Tibial nerve (tissue), 4 donors: ENCODE measurements around the gene KCNN1. TPM values are rescaled to one million over a fixed set of nuclear protein-coding genes. Genes with fewer than 3 reads are reported as not detected.
"Not testable (repeated sequence)": the region's sequence is repeated elsewhere in the genome, so short reads cannot be mapped to it uniquely, and the experiment has no call there.

Experiments
- DNase-seq, 2 donors: peaks; one replicate each; pipeline ENCODE4 v3.0.0-alpha.2; 2019; ENCODE audit warnings: low spot score in 2 of 2
- H3K27ac ChIP-seq, 4 donors: fragments of 200-600 bp; sonication (generic) in 3 of 4; one replicate each; pipeline ENCODE4 v1.5.1; 2017 to 2019; ENCODE audit warnings: mild to moderate bottlenecking in 1 of 4
- H3K27me3 ChIP-seq, 2 donors: fragments of 200-600 bp; sonication (generic) in 1 of 2; one replicate each; pipeline versions ENCODE4 v1.5.1 to v1.6.0; 2017 to 2019
- H3K36me3 ChIP-seq, 3 donors: fragments of 200-600 bp; sonication (generic); one replicate each; pipeline ENCODE4 v1.5.1; 2018 to 2019
- H3K4me1 ChIP-seq, 4 donors: fragments of 200-600 bp; sonication (generic) in 3 of 4; one replicate each; pipeline ENCODE4 v1.5.1; 2017 to 2019
- H3K4me3 ChIP-seq, 4 donors: fragments of 200-600 bp; sonication (generic) in 3 of 4; one replicate each; pipeline ENCODE4 v1.5.1; 2017 to 2019; ENCODE audit warnings: mild to moderate bottlenecking in 1 of 4, moderate library complexity in 1 of 4
- H3K9me3 ChIP-seq, 4 donors: fragments of 200-600 bp; sonication (generic) in 3 of 4; one replicate each; pipeline ENCODE4 v1.5.1; 2017 to 2019
- CTCF ChIP-seq, 5 experiments: fragments of 200-600 bp in 3 of 5; fragments of 450-650 bp in 2 of 5; sonication (generic) in 3 of 5; IDR thresholded peaks; one replicate each; pipeline ENCODE4 v1.5.1; 2016 to 2019; ENCODE audit warnings: antibody characterized with exemption in 5 of 5, mild to moderate bottlenecking in 3 of 5, moderate library complexity in 2 of 5
- EP300 ChIP-seq, 2 donors: sonication (generic); formaldehyde crosslinking; IDR thresholded peaks; one replicate each; pipeline ENCODE4 v1.6.1; 2017; ENCODE audit warnings: antibody characterized with exemption in 2 of 2, mild to moderate bottlenecking in 1 of 2
- POLR2A ChIP-seq, 2 donors: fragments of 450-650 bp; IDR thresholded peaks; one replicate each; pipeline ENCODE4 v1.6.1; 2017; ENCODE audit warnings: antibody characterized with exemption in 2 of 2, mild to moderate bottlenecking in 2 of 2, moderate library complexity in 2 of 2
- WGBS, 2 donors: methylation state at CpG; one replicate each; pipeline ENCODE4 v1.1.5; 2018; 5-methylcytosine and 5-hydroxymethylcytosine counted together
- total RNA-seq, 4 donors: library from RNA; depleted of rRNA; stranded (reverse); fragments of >200 nt; gene quantifications; one replicate each; pipeline ENCODE4 v1.1.0, GENCODE V29; 2016

The KCNN1 gene
- total RNA-seq, 4 donors from 2014 or later = under 0.01 TPM; not detected in 3

- H3K36me3 ChIP-seq = no peaks in the 10 kb centered on the region
- peak overlapping the region; percentile 56 to 69 (median 61) for H3K4me3 ChIP-seq
- TF ChIP-seq CTCF (IDR thresholded peaks at IDR 0.05) (peak in 2 of 5 experiments; percentile 31 to 37), EP300 (IDR thresholded peaks at IDR 0.05) (peak; percentile 21 to 85), POLR2A (IDR thresholded peaks at IDR 0.05) (peak; percentile 37 to 84)
- no peaks in the 10 kb centered on the region for H3K27me3 ChIP-seq
- DNase-seq = peak; percentile 84 to 85
- no peaks in the 10 kb centered on the region for H3K9me3 ChIP-seq
- H3K27ac ChIP-seq = peak overlapping the region; percentile 83 to 96 (median 93)
- H3K4me1 ChIP-seq = peaks cover 0 to 24% (median 4%) of the 10 kb centered on the region in 4 donors
- 0 to 1% methylated on average over 31 to 57 of the region's 105 CpGs for WGBS, 2 donors
Measured at GRCh38 chr19:18000915-18001776, 34.2 kb downstream of the KCNN1 start.

- TF ChIP-seq EP300 (IDR thresholded peaks at IDR 0.05) = no peak
- TF ChIP-seq POLR2A (IDR thresholded peaks at IDR 0.05) = no peak
- TF ChIP-seq CTCF (IDR thresholded peaks at IDR 0.05) = no peak
- H3K4me3 ChIP-seq = peak overlapping the region; percentile 56 to 69 (median 61)
- H3K4me1 ChIP-seq = peaks cover 0 to 28% (median 6%) of the 10 kb centered on the region in 4 donors
- peak overlapping the region; percentile 83 to 96 (median 93) for H3K27ac ChIP-seq
- no peaks in the 10 kb centered on the region for H3K27me3 ChIP-seq
- 33 to 42% methylated on average over 11 to 13 of the region's 15 CpGs for WGBS, 2 donors
- DNase-seq = no peak
- H3K9me3 ChIP-seq = no peaks in the 10 kb centered on the region
- H3K36me3 ChIP-seq = no peaks in the 10 kb centered on the region
Measured at GRCh38 chr19:18001777-18002345, 35.0 kb downstream of the KCNN1 start.

- no peak for DNase-seq
- no peak for TF ChIP-seq EP300 (IDR thresholded peaks at IDR 0.05)
- TF ChIP-seq CTCF (IDR thresholded peaks at IDR 0.05) = no peak
- no peak for TF ChIP-seq POLR2A (IDR thresholded peaks at IDR 0.05)
- Histone ChIP-seq H3K4me1 (peaks cover 0 to 32% (median 7%) of the 10 kb centered on the region in 4 donors), H3K27ac (peak overlapping the region; percentile 83 to 96 (median 93)), H3K4me3 (peak overlapping the region; percentile 56 to 69 (median 61)), H3K27me3 (no peaks in the 10 kb centered on the region), H3K9me3 (no peaks in the 10 kb centered on the region), H3K36me3 (no peaks in the 10 kb centered on the region)
- 83 to 89% methylated on average over 23 to 27 of the region's 27 CpGs for WGBS, 2 donors
Measured at GRCh38 chr19:18002347-18002850, 35.5 kb downstream of the KCNN1 start.

GRCh38 chr19:18005750-18006149 lies 38.8 kb downstream of the KCNN1 start:
- not testable (repeated sequence) for H3K4me3 ChIP-seq

GRCh38 chr19:18007044-18007916 lies 40.4 kb downstream of the KCNN1 start:
- Histone ChIP-seq H3K4me1 (peaks cover 0 to 33% (median 9%) of the 10 kb centered on the region in 4 donors), H3K36me3 (peaks cover 0 to 41% (median 13%) of the 10 kb centered on the region in 3 donors), H3K27ac (peak overlapping the region; percentile 89 to 96 (median 90)), H3K9me3 (no peaks in the 10 kb centered on the region), H3K27me3 (no peaks in the 10 kb centered on the region), H3K4me3 (peak overlapping the region; percentile 50 to 64 (median 55))
- peak; percentile 76 to 84 for DNase-seq
- TF ChIP-seq CTCF (IDR thresholded peaks at IDR 0.05) = peak; percentile 93 to 99 (median 99)
- TF ChIP-seq EP300 (IDR thresholded peaks at IDR 0.05) = peak; percentile 33 to 93
- peak; percentile 72 to 91 for TF ChIP-seq POLR2A (IDR thresholded peaks at IDR 0.05)
- WGBS, 2 donors = 0 to 1% methylated on average over 45 of the region's 46 CpGs

More at GRCh38 chr19:18005750-18006149, 38.8 kb downstream of the KCNN1 start:
- H3K27me3 ChIP-seq, H3K9me3 ChIP-seq, H3K27ac ChIP-seq, DNase-seq: not testable (repeated sequence)
- H3K36me3 ChIP-seq = peaks cover 0 to 26% (median 12%) of the 10 kb centered on the region in 3 donors
- H3K4me1 ChIP-seq = peaks cover 0 to 43% (median 9%) of the 10 kb centered on the region in 4 donors
- WGBS, 2 donors = 93 to 94% methylated on average over 11 to 26 of the region's 35 CpGs
